ENCODE results near the gene VDAC2.

DNA sequence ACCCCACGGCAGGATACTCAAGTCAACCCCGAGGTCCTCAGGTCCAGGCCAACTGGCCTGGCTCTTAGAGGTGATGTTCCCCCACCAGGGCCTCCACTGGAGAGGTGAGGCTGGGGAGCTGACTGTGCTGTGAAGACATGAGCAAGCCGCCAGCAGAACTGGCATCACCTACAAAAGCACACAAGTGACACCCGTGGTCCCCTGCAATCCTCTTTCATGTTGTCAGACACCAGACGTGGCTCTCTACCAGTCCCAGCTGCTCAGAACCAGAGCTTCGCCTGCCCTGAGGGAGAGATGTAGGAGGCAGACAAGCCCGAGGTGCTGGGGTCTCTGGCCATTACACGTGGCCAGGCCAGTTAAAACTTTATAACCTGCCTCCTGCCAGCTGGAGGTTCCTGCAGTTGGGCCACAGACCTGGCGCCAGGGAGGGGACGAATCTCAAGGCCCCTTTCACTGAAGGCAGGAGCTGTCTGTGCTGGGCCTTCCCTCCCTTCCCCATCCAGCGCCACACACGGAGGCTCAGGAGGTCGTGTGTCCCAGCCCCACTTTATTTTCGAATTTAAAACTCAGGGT, 22.9 kb downstream of the VDAC2 start:
- TF ChIP-seq CTCF (IDR thresholded peaks at IDR 0.05): no peak
- TF ChIP-seq POLR2A (IDR thresholded peaks at IDR 0.05): no peak
